ENCODE data around the gene FSTL3.
"Not testable (repeated sequence)": the region's sequence is repeated elsewhere in the genome, so short reads cannot be mapped to it uniquely, and the experiment has no call there.

DNA sequence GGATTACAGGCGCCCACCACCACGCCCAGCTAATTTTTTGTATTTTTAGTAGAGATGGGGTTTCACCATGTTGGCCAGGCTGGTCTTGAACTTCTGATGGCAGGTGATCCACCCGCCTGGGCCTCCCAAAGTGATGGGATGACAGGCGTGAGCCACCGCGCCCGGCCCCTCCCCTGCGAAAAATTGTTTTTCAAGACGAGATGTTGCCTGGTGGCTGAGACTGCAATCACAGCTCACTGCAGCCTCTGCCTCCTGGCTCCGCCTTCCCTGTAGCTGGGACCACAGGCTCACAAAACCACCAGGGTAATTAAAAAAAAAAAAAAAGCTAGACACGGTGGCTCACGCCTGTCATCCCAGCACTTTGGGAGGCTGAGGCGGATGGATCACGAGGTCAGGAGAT is 23.7 kb downstream of the FSTL3 start:
- TF ChIP-seq, protein P1, sequence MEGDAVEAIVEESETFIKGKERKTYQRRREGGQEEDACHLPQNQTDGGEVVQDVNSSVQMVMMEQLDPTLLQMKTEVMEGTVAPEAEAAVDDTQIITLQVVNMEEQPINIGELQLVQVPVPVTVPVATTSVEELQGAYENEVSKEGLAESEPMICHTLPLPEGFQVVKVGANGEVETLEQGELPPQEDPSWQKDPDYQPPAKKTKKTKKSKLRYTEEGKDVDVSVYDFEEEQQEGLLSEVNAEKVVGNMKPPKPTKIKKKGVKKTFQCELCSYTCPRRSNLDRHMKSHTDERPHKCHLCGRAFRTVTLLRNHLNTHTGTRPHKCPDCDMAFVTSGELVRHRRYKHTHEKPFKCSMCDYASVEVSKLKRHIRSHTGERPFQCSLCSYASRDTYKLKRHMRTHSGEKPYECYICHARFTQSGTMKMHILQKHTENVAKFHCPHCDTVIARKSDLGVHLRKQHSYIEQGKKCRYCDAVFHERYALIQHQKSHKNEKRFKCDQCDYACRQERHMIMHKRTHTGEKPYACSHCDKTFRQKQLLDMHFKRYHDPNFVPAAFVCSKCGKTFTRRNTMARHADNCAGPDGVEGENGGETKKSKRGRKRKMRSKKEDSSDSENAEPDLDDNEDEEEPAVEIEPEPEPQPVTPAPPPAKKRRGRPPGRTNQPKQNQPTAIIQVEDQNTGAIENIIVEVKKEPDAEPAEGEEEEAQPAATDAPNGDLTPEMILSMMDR (IDR thresholded peaks at IDR 0.05; ENCODE audit: low read length): not testable (repeated sequence)
- not testable (repeated sequence) for TF ChIP-seq EZH2 (optimal IDR thresholded peaks at IDR 0.05; ENCODE audit: low read depth, low read length)

Data from MM.1S (cell line).